Stimulated activated CD4-positive, alpha-beta T cell treated with anti-CD3 and anti-CD28 coated beads, Interleukin-2, amount 100 ng/mL, for 48 hours (primary cell): Measurements from ENCODE around the gene MAGEA12.
"Not testable (repeated sequence)": the region's sequence is repeated elsewhere in the genome, so short reads cannot be mapped to it uniquely, and the experiment has no call there.

Experiments
- DNase-seq, 2 donors: peaks; one replicate each; pipeline ENCODE4 v3.0.0-alpha.2; 2020

The MAGEA12 gene, protein sequence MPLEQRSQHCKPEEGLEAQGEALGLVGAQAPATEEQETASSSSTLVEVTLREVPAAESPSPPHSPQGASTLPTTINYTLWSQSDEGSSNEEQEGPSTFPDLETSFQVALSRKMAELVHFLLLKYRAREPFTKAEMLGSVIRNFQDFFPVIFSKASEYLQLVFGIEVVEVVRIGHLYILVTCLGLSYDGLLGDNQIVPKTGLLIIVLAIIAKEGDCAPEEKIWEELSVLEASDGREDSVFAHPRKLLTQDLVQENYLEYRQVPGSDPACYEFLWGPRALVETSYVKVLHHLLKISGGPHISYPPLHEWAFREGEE

DNA sequence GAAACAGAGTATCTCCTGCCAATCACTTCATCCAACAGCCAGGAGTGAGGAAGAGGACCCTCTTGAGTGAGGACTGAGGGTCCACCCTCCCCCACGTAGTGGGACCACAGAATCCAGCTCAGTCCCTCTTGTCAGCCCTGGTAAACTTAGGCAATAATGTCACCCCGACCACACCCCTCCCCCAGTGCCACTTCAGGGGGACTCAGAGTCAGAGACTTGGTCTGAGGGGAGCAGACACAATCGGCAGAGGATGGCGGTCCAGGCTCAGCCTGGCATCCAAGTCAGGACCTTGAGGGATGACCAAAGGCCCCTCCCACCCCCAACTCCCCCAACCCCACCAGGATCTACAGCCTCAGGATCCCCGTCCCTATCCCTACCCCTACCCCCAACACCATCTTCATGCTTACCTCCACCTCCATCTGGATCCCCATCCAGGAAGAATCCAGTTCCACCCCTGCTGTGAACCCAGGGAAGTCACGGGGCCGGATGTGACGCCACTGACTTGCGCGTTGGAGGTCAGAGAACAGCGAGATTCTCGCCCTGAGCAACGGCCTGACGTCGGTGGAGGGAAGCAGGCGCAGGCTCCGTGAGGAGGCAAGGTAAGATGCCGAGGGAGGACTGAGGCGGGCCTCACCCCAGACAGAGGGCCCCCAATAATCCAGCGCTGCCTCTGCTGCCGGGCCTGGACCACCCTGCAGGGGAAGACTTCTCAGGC lies at the start of gene MAGEA12, which contains the start of gene CSAG1:
Gene MAGEA12, plus strand, starts transcription at position 497 of the 715 bp plus-strand sequence. CDS start 2,405 bp downstream, outside the sequence.
Gene CSAG1, minus strand, starts transcription at position 461 of the 715 bp plus-strand sequence. CDS start 1,261 bp downstream, outside the sequence.
- DNase-seq = no peak

DNA sequence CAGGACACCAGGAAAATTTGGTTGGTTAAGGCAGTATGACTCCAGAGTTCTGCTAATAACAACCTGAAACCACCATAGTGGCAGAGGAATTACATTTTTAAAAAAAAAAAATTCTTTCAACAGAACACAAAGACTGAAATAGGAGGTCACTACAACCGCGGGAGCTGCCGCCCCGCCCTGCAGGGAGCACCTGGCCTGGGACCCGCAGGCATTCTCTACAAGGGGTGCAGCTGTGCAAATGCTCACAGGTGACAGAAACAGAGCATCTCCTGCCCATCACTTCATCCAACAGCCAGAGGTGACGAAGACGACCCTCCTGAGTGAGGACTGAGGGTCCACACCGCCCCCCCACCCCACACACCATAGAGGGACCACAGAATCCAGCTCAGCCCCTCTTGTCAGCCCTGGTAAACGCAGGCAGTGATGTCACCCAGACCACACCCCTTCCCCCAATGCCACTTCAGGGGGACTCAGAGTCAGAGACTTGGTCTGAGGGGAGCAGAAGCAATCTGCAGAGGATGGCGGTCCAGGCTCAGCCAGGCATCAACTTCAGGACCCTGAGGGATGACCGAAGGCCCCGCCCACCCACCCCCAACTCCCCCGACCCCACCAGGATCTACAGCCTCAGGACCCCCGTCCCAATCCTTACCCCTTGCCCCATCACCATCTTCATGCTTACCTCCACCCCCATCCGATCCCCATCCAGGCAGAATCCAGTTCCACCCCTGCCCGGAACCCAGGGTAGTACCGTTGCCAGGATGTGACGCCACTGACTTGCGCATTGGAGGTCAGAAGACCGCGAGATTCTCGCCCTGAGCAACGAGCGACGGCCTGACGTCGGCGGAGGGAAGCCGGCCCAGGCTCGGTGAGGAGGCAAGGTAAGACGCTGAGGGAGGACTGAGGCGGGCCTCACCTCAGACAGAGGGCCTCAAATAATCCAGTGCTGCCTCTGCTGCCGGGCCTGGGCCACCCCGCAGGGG lies 35.3 kb upstream of the MAGEA12 start, which contains the start of gene MAGEA3:
Gene MAGEA3, plus strand, starts transcription at position 843 of the 980 bp plus-strand sequence. CDS start 2,039 bp downstream, outside the sequence.
- DNase-seq = not testable (repeated sequence)

DNA sequence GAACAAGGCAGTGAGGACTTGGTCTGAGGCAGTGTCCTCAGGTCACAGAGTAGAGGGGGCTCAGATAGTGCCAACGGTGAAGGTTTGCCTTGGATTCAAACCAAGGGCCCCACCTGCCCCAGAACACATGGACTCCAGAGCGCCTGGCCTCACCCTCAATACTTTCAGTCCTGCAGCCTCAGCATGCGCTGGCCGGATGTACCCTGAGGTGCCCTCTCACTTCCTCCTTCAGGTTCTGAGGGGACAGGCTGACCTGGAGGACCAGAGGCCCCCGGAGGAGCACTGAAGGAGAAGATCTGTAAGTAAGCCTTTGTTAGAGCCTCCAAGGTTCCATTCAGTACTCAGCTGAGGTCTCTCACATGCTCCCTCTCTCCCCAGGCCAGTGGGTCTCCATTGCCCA lies 33.2 kb upstream of the MAGEA12 start:
- not testable (repeated sequence) for DNase-seq

DNA sequence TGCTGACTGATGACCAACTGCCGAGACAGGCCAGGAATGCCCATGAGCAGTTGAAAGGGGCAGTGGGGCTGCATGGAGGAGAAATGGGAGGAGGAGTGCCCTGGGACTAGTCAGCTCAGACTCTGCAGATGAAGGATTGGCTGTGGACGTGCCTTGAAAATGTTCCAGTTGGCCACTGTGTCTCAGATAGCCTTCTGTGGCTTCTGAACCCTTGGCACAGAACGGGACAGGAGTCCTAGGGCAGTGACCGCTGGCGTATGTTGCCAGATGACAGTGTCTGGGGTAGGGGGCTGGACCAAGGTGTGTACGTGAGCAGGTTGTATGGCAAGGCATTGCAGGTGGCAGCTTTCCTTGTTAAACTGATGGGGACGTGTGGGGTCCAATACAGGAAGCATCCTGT lies 27.1 kb upstream of the MAGEA12 start:
- not testable (repeated sequence) for DNase-seq

DNA sequence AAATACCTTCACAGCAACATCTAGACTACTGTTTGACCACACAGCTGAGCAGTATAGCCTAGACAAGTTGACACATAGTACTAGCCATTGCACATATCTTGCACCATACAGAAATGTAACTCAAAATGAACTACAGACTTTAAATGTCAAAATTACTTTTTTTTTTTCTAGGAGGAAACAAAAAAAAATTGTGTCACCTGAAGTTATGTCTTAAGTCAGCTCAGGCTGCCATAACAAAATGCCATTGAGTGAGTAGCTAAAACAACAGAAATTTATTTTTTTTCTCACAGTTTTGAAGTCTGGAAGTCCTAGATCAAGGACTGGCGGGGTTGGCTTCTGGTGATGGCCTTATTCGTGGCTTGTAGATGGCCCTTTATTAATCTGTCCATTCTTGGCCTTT lies 24.4 kb upstream of the MAGEA12 start, which contains the start of gene CSAG2:
Gene CSAG2, minus strand, starts transcription at position 101 of the 400 bp plus-strand sequence. CDS start 161 bp downstream, outside the sequence.
- DNase-seq = not testable (repeated sequence)

DNA sequence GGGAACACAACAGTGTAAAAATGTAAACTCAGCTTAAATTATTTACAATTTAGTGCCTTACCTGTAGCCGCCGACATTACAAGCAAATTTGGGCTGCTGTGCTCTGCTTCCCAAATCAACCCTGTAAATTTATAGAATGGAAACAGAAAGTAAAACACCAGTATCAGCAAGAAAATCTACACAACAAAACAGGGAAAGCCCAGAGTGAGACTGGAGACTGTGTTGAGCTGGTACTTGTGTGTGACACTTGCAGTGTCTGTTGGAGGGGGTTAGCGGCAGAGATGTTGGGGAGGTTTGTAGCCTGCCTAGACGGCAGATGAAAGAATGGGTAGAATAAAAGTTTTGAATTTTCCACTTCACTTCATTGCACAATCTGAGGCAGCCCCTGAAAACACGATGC lies 20.4 kb upstream of the MAGEA12 start:
- DNase-seq = not testable (repeated sequence)

DNA sequence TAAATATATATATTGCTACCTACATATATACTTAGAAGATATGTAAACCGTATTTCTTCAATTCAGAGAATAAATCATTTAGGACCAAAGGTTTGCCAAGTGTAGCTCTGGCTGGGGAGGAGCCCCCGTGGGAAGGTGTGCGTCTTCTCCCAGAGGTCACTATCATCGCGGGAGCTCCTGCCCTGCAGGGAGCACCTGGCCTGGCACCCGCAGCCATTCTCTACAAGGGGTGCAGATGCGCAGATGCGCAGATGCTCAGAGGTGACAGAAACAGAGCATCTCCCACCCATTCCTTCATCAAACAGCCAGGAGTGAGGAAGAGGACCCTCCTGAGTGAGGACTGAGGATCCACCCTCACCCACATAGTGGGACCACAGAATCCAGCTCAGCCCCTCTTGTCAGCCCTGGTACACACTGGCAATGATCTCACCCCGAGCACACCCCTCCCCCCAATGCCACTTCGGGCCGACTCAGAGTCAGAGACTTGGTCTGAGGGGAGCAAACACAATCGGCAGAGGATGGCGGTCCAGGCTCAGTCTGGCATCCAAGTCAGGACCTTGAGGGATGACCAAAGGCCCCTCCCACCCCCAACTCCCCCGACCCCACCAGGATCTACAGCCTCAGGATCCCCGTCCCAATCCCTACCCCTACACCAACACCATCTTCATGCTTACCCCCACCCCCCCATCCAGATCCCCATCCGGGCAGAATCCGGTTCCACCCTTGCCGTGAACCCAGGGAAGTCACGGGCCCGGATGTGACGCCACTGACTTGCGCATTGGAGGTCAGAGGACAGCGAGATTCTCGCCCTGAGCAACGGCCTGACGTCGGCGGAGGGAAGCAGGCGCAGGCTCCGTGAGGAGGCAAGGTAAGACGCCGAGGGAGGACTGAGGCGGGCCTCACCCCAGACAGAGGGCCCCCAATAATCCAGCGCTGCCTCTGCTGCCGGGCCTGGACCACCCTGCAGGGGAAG lies 19.5 kb upstream of the MAGEA12 start, which contains the start of gene MAGEA2B:
Gene MAGEA2B, plus strand, starts transcription at position 814 of the 973 bp plus-strand sequence. CDS start 2,479 bp downstream, outside the sequence.
- DNase-seq = not testable (repeated sequence)

- DNase-seq = no peak
Measured at GRCh38 chrX:152725409-152725808, 8.1 kb upstream of the MAGEA12 start.

DNA sequence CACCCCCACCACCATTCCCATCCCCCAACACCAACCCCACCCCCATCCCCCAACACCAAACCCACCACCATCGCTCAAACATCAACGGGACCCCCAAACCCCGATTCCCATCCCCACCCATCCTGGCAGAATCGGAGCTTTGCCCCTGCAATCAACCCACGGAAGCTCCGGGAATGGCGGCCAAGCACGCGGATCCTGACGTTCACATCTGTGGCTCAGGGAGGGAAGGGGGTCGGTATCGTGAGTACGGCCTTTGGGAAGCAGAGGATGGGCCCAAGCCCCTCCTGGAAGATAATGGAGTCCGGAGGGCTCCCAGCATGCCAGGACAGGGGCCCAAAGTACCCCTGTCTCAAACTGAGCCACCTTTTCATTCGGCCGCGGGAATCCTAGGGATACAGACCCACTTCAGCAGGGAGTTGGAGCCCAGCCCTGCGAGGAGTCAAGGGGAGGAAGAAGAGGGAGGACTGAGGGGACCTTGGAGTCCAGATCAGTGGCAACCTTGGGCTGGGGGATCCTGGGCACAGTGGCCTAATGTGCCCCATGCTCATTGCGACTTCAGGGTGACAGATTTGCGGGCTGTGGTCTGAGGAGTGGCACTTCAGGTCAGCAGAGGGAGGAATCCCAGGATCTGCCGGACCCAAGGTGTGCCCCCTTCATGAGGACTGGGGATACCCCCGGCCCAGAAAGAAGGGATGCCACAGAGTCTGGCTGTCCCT lies 744 bp downstream of the MAGEA12 start:
- DNase-seq = not testable (repeated sequence)

- no peak for DNase-seq
Measured at GRCh38 chrX:152735101-152735500, 1.5 kb downstream of the MAGEA12 start.

GRCh38 chrX:152735860-152736511 lies 2.4 kb downstream of the MAGEA12 start:
- DNase-seq = no peak

- not testable (repeated sequence) for DNase-seq
Measured at GRCh38 chrX:152736528-152736927, 3.0 kb downstream of the MAGEA12 start.

GRCh38 chrX:152738560-152738959 lies 5.0 kb downstream of the MAGEA12 start:
- DNase-seq = no peak

- not testable (repeated sequence) for DNase-seq
Measured at GRCh38 chrX:152753686-152754650, 20.4 kb downstream of the MAGEA12 start, which contains the start of gene MAGEA2. TSS of gene MAGEA2 (minus strand) at chrX:152753842. CDS start at chrX:152751363, 2,479 bp downstream.

DNA sequence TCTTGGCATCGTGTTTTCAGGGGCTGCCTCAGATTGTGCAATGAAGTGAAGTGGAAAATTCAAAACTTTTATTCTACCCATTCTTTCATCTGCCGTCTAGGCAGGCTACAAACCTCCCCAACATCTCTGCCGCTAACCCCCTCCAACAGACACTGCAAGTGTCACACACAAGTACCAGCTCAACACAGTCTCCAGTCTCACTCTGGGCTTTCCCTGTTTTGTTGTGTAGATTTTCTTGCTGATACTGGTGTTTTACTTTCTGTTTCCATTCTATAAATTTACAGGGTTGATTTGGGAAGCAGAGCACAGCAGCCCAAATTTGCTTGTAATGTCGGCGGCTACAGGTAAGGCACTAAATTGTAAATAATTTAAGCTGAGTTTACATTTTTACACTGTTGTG lies 21.3 kb downstream of the MAGEA12 start:
- not testable (repeated sequence) for DNase-seq

DNA sequence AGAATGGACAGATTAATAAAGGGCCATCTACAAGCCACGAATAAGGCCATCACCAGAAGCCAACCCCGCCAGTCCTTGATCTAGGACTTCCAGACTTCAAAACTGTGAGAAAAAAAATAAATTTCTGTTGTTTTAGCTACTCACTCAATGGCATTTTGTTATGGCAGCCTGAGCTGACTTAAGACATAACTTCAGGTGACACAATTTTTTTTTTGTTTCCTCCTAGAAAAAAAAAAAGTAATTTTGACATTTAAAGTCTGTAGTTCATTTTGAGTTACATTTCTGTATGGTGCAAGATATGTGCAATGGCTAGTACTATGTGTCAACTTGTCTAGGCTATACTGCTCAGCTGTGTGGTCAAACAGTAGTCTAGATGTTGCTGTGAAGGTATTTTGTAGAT lies 25.4 kb downstream of the MAGEA12 start, which contains the start of gene CSAG3:
Gene CSAG3, plus strand, starts transcription at position 301 of the 400 bp plus-strand sequence.
- not testable (repeated sequence) for DNase-seq

GRCh38 chrX:152759544-152759943 lies 26.0 kb downstream of the MAGEA12 start:
- not testable (repeated sequence) for DNase-seq

GRCh38 chrX:152761582-152761981 lies 28.0 kb downstream of the MAGEA12 start:
- DNase-seq = not testable (repeated sequence)
